Measurements from ENCODE around the gene ARID1B. TPM values are rescaled to one million over a fixed set of nuclear protein-coding genes. Genes with fewer than 3 reads are reported as not detected.

The ARID1B gene
- total RNA-seq, 2 experiments from 2014 or later: 42.5 to 43.2 TPM

DNA sequence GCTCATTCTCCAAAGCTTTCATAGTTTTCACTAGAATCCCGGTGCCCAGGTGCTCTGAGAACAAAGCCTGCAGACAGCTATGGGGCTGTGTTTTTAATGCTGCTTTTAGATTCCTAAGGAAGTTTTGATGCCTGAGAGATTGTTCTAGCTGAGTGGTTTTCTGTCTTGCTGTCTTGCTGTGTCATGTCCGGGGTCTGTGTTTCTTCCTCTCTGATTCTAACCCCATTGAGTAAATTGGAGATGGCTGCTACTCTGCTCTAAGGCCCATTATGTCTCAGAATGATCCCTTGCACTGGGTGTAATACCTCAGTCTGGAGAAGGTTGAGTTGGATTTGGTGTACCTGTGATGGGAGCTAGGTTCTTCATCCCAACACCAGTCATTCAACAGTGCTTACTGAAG lies 63.4 kb downstream of the ARID1B start:
- intact Hi-C loops (cut with micrococcal nuclease): no loop called here
- CTCF ChIA-PET: no interaction called here
- no peak overlapping the region for H3K4me3 Mint-ChIP-seq
- H3K27ac Mint-ChIP-seq: peak overlapping the region; percentile 27
- no peak for DNase-seq
- H3K4me1 Mint-ChIP-seq (ENCODE audit: low read depth): peaks cover 59% of the 10 kb centered on the region
- peaks cover 12% of the 10 kb centered on the region for H3K36me3 Mint-ChIP-seq (ENCODE audit: low read depth)
- no peaks in the 10 kb centered on the region for H3K27me3 Mint-ChIP-seq (ENCODE audit: low read depth)
- no peaks in the 10 kb centered on the region for H3K9me3 Mint-ChIP-seq

DNA sequence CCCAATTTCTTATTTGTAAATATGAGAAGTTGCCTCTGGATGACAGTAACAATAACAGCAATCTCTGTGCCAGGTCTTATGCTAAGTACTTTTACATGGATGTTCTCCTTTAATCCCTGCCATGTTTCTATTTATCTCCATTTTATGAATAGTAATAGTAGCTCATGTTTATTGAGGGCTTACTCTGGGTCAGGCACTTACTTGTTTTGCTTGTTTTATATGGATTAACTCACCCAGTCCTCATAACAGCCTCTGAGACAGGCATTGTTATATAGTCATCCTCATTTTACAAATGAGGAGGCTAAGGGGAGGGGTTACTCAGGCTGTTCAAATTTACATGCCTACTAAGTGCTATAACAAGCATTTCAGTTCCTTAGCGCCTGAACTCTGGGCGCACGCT lies 64.3 kb downstream of the ARID1B start:
- CTCF ChIA-PET: interaction anchor here (1.0 kb wide), 1 partner anchor 10 kb away, joined by 4 read pairs; no protein-coding TSS in a partner anchor
- Mint-ChIP-seq H3K27me3 (ENCODE audit: low read depth) (no peaks in the 10 kb centered on the region), H3K4me1 (ENCODE audit: low read depth) (peaks cover 60% of the 10 kb centered on the region), H3K4me3 (no peak overlapping the region), H3K27ac (no peak overlapping the region), H3K36me3 (ENCODE audit: low read depth) (peaks cover 5% of the 10 kb centered on the region), H3K9me3 (no peaks in the 10 kb centered on the region)
- no peak for DNase-seq
- intact Hi-C loops (cut with micrococcal nuclease): no loop called here

DNA sequence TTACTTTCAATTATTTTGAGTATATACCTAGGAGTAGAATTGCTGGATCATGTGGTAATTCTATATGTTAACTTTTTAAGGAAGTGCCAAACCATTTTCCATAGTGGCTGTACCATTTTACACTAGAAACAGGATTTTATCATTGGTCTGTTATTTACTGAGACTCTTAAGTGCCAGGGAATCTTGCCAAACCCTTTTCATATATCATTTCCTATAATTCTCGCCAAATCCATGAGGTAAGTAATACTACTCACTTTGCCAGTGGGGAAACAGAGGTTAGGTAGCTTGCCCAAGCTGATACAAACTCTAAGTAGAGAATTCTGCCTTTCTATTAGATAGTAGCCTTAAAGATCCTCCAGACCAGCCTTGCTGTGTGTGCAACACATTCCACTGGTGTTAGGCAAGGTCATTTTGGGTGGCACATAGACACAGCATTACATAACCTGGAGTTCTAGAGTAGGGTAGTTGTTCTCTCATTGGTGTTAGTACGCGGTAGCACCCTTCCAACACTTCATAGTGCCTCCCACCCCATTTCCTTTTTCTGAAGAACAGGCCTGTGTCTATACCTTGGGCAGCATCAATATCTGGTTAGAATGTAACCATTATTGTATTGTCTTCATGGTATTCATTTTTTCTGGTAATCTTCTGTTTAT lies 65.5 kb downstream of the ARID1B start:
- H3K4me1 Mint-ChIP-seq (ENCODE audit: low read depth): peaks cover 73% of the 10 kb centered on the region
- H3K27ac Mint-ChIP-seq: no peak overlapping the region
- no peaks in the 10 kb centered on the region for H3K27me3 Mint-ChIP-seq (ENCODE audit: low read depth)
- peaks cover 8% of the 10 kb centered on the region for H3K36me3 Mint-ChIP-seq (ENCODE audit: low read depth)
- H3K4me3 Mint-ChIP-seq: no peak overlapping the region
- no peak for DNase-seq
- H3K9me3 Mint-ChIP-seq: no peaks in the 10 kb centered on the region
- intact Hi-C loops (cut with micrococcal nuclease): no loop called here
- CTCF ChIA-PET: no interaction called here

GRCh38 chr6:156844089-156844488 lies 66.9 kb downstream of the ARID1B start:
- Mint-ChIP-seq H3K4me1 (ENCODE audit: low read depth) (peaks cover 83% of the 10 kb centered on the region), H3K27ac (no peak overlapping the region), H3K9me3 (no peaks in the 10 kb centered on the region), H3K36me3 (ENCODE audit: low read depth) (peaks cover 8% of the 10 kb centered on the region), H3K4me3 (no peak overlapping the region), H3K27me3 (ENCODE audit: low read depth) (no peaks in the 10 kb centered on the region)
- no peak for DNase-seq
- intact Hi-C loops (cut with micrococcal nuclease): no loop called here
- CTCF ChIA-PET: no interaction called here

- Mint-ChIP-seq H3K4me1 (ENCODE audit: low read depth) (peaks cover 80% of the 10 kb centered on the region), H3K27me3 (ENCODE audit: low read depth) (no peaks in the 10 kb centered on the region), H3K9me3 (no peaks in the 10 kb centered on the region), H3K4me3 (no peak overlapping the region), H3K27ac (no peak overlapping the region), H3K36me3 (ENCODE audit: low read depth) (peaks cover 2% of the 10 kb centered on the region)
- intact Hi-C loops (cut with micrococcal nuclease): no loop called here
- CTCF ChIA-PET: no interaction called here
- no peak for DNase-seq
Observed at GRCh38 chr6:156845454-156846155, 68.4 kb downstream of the ARID1B start.

GRCh38 chr6:156846845-156847599 lies 69.8 kb downstream of the ARID1B start:
- Mint-ChIP-seq H3K36me3 (ENCODE audit: low read depth) (peaks cover 2% of the 10 kb centered on the region), H3K4me1 (ENCODE audit: low read depth) (peaks cover 86% of the 10 kb centered on the region), H3K4me3 (no peak overlapping the region), H3K27me3 (ENCODE audit: low read depth) (no peaks in the 10 kb centered on the region), H3K27ac (no peak overlapping the region), H3K9me3 (no peaks in the 10 kb centered on the region)
- DNase-seq: no peak
- CTCF ChIA-PET: no interaction called here
- intact Hi-C loops (cut with micrococcal nuclease): no loop called here

DNA sequence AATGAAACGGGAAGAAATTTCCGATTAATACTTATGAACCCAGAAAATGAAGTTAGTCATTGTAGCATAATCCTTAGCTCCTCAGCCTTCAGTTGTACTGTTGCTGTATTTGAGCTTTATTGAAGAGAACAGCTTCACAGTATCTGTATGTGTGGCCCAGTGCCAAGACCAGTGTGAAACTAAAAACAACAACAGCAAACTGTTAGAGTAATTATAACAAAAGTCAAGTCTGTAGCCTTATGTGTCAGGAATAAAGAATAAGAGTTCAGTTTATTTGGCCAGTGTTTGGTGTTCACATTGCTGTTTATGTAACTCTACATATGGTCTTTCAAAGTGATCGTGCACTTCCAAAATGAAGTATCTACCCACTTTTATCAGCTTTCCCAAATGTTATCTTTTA lies 70.9 kb downstream of the ARID1B start:
- CTCF ChIA-PET: interaction anchor here (1.2 kb wide), 1 partner anchor 284 kb away, joined by 3 read pairs; no protein-coding TSS in a partner anchor
- intact Hi-C loops (cut with micrococcal nuclease): no loop called here

DNA sequence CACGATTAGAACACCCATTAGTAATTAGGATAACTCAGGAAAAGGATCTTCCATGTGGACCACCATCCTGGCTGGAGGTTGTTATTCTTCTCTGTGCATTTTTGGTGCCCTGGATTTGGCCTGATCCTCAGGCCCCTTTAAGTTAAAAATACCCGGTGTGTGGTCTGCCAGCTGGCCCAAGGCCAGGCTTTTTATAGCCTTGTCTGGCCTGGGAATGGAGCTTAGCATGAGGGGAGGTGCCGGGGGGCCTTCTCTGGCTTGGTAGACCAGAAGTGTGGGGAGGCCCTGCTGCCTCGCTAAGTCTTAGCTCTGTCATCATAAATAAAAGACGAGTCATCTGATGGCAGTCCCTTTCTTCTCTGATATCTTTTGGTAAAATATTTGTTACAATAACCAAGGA lies 71.4 kb downstream of the ARID1B start:
- Mint-ChIP-seq H3K4me3 (no peak overlapping the region), H3K36me3 (ENCODE audit: low read depth) (peaks cover 2% of the 10 kb centered on the region), H3K27ac (no peak overlapping the region), H3K27me3 (ENCODE audit: low read depth) (no peaks in the 10 kb centered on the region), H3K9me3 (no peaks in the 10 kb centered on the region), H3K4me1 (ENCODE audit: low read depth) (peaks cover 86% of the 10 kb centered on the region)
- CTCF ChIA-PET: interaction anchor here (1.2 kb wide), 1 partner anchor 284 kb away, joined by 3 read pairs; no protein-coding TSS in a partner anchor
- intact Hi-C loops (cut with micrococcal nuclease): no loop called here
- no peak for DNase-seq

More for the DNA sequence above, 70.9 kb downstream of the ARID1B start:
- H3K4me3 Mint-ChIP-seq: no peak overlapping the region
- H3K36me3 Mint-ChIP-seq (ENCODE audit: low read depth): peaks cover 2% of the 10 kb centered on the region
- no peaks in the 10 kb centered on the region for H3K27me3 Mint-ChIP-seq (ENCODE audit: low read depth)
- no peak overlapping the region for H3K27ac Mint-ChIP-seq
- H3K9me3 Mint-ChIP-seq: no peaks in the 10 kb centered on the region
- no peak for DNase-seq
- H3K4me1 Mint-ChIP-seq (ENCODE audit: low read depth): peaks cover 84% of the 10 kb centered on the region

DNA sequence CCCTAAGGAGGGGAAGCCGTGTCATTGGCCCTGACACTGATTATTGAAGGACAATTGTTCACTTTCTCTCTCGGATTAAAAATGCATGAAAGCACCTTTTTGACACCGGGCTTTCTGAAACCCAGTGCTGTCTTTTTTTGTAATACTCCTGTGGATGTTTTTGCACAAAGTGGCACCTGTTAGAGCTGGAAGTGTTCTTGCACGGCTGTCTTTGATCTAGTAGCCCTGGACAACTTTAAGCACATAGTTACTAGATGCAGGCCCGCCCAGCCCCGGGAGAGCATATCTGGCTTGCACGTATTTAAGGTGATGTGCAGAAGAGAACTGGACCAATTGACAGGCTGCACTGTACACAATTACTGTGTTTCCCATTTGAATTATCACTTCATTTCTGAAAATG lies 72.6 kb downstream of the ARID1B start:
- H3K9me3 Mint-ChIP-seq: no peaks in the 10 kb centered on the region
- no peak for DNase-seq
- peaks cover 85% of the 10 kb centered on the region for H3K4me1 Mint-ChIP-seq (ENCODE audit: low read depth)
- CTCF ChIA-PET: no interaction called here
- intact Hi-C loops (cut with micrococcal nuclease): loop anchor here (10.0 kb wide), 1 partner anchor 455 kb away; no protein-coding TSS in a partner anchor
- no peak overlapping the region for H3K27ac Mint-ChIP-seq
- H3K36me3 Mint-ChIP-seq (ENCODE audit: low read depth): peaks cover 2% of the 10 kb centered on the region
- no peaks in the 10 kb centered on the region for H3K27me3 Mint-ChIP-seq (ENCODE audit: low read depth)
- H3K4me3 Mint-ChIP-seq: no peak overlapping the region

DNA sequence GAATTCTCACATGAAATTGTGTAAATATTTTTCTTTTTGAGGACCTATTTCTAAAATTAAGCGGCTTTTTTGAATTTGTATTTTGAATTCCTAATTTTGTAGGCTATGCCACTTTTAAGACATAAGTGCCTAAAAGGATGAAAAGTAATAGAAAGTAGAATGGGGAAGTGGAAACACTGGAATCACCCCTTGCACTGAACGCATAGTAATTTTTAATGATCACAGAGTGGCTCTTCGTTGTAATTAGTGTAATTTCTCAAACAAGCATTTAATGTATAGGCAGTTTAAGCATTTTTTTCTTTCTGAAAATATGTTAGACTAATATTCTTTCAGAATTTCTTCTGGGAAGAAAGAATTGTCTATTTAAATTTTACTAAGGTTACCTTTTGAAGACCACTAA lies 73.2 kb downstream of the ARID1B start:
- Mint-ChIP-seq H3K9me3 (no peaks in the 10 kb centered on the region), H3K4me3 (no peak overlapping the region), H3K27ac (no peak overlapping the region), H3K4me1 (ENCODE audit: low read depth) (peaks cover 81% of the 10 kb centered on the region), H3K27me3 (ENCODE audit: low read depth) (no peaks in the 10 kb centered on the region), H3K36me3 (ENCODE audit: low read depth) (peaks cover 2% of the 10 kb centered on the region)
- intact Hi-C loops (cut with micrococcal nuclease): loop anchor here (10.0 kb wide), 1 partner anchor 456 kb away; no protein-coding TSS in a partner anchor
- no peak for DNase-seq
- CTCF ChIA-PET: no interaction called here

DNA sequence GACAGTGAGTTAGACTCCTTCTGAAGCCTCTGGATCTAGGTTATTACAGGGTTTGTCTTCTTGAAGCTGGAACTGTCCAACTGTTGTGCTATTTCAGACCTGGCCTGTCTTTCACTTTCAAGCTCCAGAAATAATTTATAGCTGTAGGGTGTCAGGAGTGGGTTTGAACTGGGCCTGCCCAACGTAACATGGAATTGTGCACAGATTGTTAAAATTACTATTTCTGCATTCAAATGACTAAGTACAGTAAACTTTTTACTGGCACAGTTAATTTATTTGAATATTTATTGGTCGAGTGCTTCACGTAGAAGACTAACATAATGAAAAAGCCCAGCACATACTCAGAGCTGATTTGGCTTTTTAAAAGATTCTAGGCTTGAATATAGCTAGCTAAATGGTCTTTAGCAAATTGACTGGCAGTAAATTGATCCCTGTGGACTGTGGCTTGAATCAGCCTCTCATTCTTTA lies 74.3 kb downstream of the ARID1B start:
- Mint-ChIP-seq H3K27me3 (ENCODE audit: low read depth) (no peaks in the 10 kb centered on the region), H3K9me3 (no peaks in the 10 kb centered on the region), H3K4me3 (no peak overlapping the region), H3K36me3 (ENCODE audit: low read depth) (peaks cover 2% of the 10 kb centered on the region), H3K4me1 (ENCODE audit: low read depth) (peaks cover 83% of the 10 kb centered on the region), H3K27ac (no peak overlapping the region)
- no peak for DNase-seq
- intact Hi-C loops (cut with micrococcal nuclease): loop anchor here (10.0 kb wide), 1 partner anchor 457 kb away; no protein-coding TSS in a partner anchor
- CTCF ChIA-PET: no interaction called here

DNA sequence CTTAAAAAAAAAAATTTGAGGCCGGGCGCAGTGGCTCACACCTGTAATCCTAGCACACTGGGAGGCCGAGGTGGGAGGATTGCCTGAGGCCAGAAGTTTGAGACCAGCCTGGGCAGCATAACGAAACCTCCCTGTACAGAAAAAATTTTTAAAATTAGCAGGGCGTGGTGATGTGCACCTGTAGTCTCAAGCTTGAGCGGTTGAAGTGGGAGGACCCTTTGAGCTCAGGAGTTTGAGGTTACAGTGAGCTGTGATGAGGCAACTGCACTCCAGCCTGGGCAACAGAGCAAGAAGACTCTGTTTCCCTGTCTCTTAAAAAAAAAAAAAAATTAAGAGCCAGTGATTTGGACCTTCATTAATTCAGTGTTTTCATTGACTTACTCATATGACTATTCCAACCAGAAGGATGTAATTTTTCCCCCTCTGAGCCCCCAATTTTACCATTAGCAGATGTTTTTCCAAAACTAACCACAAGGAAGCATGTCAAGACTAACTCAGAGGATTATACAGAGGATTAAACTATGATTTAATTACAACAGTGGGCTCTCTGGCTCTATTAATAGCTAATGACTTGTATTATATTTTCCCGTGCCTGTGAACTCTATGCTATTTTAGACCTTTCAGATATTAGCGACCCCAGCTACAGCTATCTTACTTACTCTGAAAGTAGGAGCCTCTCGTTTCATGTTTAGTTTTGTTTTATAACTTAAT lies 75.1 kb downstream of the ARID1B start:
- CTCF ChIA-PET: interaction anchor here (0.6 to 0.8 kb wide), 2 partner anchors 168 to 1279 kb away, joined by 3 to 9 read pairs; no protein-coding TSS in a partner anchor
- H3K27me3 Mint-ChIP-seq (ENCODE audit: low read depth): no peaks in the 10 kb centered on the region
- intact Hi-C loops (cut with micrococcal nuclease): loop anchor here (10.0 kb wide), 1 partner anchor 458 kb away; no protein-coding TSS in a partner anchor
- peaks cover 83% of the 10 kb centered on the region for H3K4me1 Mint-ChIP-seq (ENCODE audit: low read depth)
- H3K9me3 Mint-ChIP-seq: no peaks in the 10 kb centered on the region
- DNase-seq: no peak
- H3K4me3 Mint-ChIP-seq: no peak overlapping the region
- H3K27ac Mint-ChIP-seq: no peak overlapping the region
- H3K36me3 Mint-ChIP-seq (ENCODE audit: low read depth): no peaks in the 10 kb centered on the region

Measured in activated naive CD4-positive, alpha-beta T cell treated with anti-CD3 and anti-CD28 coated beads for 36 hours (primary cell).